SK-N-SH (cell line): Measurements from ENCODE around the gene GPC5. TPM values are rescaled to one million over a fixed set of nuclear protein-coding genes. Genes with fewer than 3 reads are reported as not detected.
"Not testable (repeated sequence)": the region's sequence is repeated elsewhere in the genome, so short reads cannot be mapped to it uniquely, and the experiment has no call there.

Experiments used
- CTCF ChIA-PET: fragments of 300-600, 350-600 bp; formaldehyde crosslinking; extraction: SDS; loops from one replicate; lab custom pipeline; 2021; lab: Yijun Ruan, JAX
- POLR2A ChIA-PET: fragments of 350-600 bp; sonication (Branson Sonifier 250); formaldehyde crosslinking; extraction: SDS; loops from one replicate; lab custom pipeline; 2020; ENCODE audit warnings: antibody characterized with exemption, inconsistent platforms; lab: Yijun Ruan, JAX
- DNase-seq: peaks from one replicate; pipeline ENCODE4 v3.0.0; 2012
- H2AFZ ChIP-seq: fragments of 200-600 bp; sonication (generic); 2 replicates; pipeline ENCODE4 v1.8.1; 2016; ENCODE audit warnings: antibody characterized with exemption, mild to moderate bottlenecking, low read depth
- H3F3A ChIP-seq: fragments of 200-600 bp; sonication (generic); replicated peaks from 2 replicates; pipeline ENCODE3; 2016; ENCODE audit warnings: antibody characterized with exemption, mild to moderate bottlenecking; ENCODE audit not compliant: insufficient read depth
- H3K27ac ChIP-seq, 2 experiments: fragments of 200-500 bp in 1 of 2; fragments of 200-600 bp in 1 of 2; sonication (Bioruptor generic) in 1 of 2; sonication (generic), shearing (Covaris generic) in 1 of 2; 2 replicates each; pipeline versions ENCODE4 v1.5.1 to v1.6.1; 2014 to 2016; ENCODE audit warnings: low read depth in 2 of 2, inconsistent platforms in 1 of 2, low read length in 1 of 2, mild to moderate bottlenecking in 1 of 2, mixed read lengths in 1 of 2
- H3K27me3 ChIP-seq: fragments of 200-600 bp; sonication (generic), shearing (Covaris generic); 2 replicates; pipeline ENCODE4 v1.6.1; 2016; ENCODE audit warnings: mixed run types; ENCODE audit not compliant: insufficient read depth
- H3K36me3 ChIP-seq, 2 experiments: fragments of 200-500 bp in 1 of 2; fragments of 200-600 bp in 1 of 2; sonication (Bioruptor generic) in 1 of 2; sonication (generic) in 1 of 2; replicated peaks in 1 of 2; 2 replicates each; pipeline versions ENCODE3 to v1.5.1; 2014 to 2016; ENCODE audit warnings: low read length in 1 of 2, mild to moderate bottlenecking in 1 of 2; ENCODE audit not compliant: insufficient read depth in 2 of 2, control insufficient read depth in 1 of 2
- H3K4me1 ChIP-seq, 2 experiments: fragments of 200-500 bp in 1 of 2; fragments of 200-600 bp in 1 of 2; sonication (Bioruptor generic) in 1 of 2; sonication (generic), shearing (Covaris generic) in 1 of 2; 2 replicates each; pipeline versions ENCODE4 v1.5.1 to v1.6.1; 2014 to 2016; ENCODE audit warnings: low read depth in 1 of 2, low read length in 1 of 2, mixed run types in 1 of 2; ENCODE audit not compliant: insufficient read depth in 2 of 2, control insufficient read depth in 1 of 2
- H3K4me2 ChIP-seq: fragments of 200-600 bp; sonication (generic), shearing (Covaris generic); 2 replicates; pipeline ENCODE4 v1.6.1; 2017; ENCODE audit warnings: mixed run types
- H3K4me3 ChIP-seq, 2 experiments: fragments of 200-500 bp in 1 of 2; fragments of 200-600 bp in 1 of 2; sonication (Bioruptor generic) in 1 of 2; sonication (generic), shearing (Covaris generic) in 1 of 2; 2 replicates each; pipeline versions ENCODE4 v1.5.1 to v1.8.1; 2014 to 2016; ENCODE audit warnings: low read depth in 2 of 2, inconsistent platforms in 1 of 2, low read length in 1 of 2, mild to moderate bottlenecking in 1 of 2, mixed read lengths in 1 of 2, moderate library complexity in 1 of 2
- H3K79me2 ChIP-seq: fragments of 200-600 bp; sonication (generic); 2 replicates; pipeline ENCODE4 v1.8.1; 2017; ENCODE audit warnings: mild to moderate bottlenecking; ENCODE audit not compliant: insufficient read depth
- H3K9ac ChIP-seq: fragments of 200-600 bp; sonication (generic); 2 replicates; pipeline ENCODE4 v1.6.1; 2017; ENCODE audit warnings: mixed run types
- H3K9me2 ChIP-seq: fragments of 200-600 bp; sonication (generic); 2 replicates; pipeline ENCODE4 v1.6.1; 2017; ENCODE audit warnings: mixed run types
- H3K9me3 ChIP-seq: fragments of 200-600 bp; sonication (generic); 2 replicates; pipeline ENCODE4 v1.6.1; 2017; ENCODE audit warnings: mixed run types, mild to moderate bottlenecking, moderate library complexity
- H4K20me1 ChIP-seq: fragments of 200-600 bp; sonication (generic); 2 replicates; pipeline ENCODE4 v1.6.1; 2017; ENCODE audit warnings: mild to moderate bottlenecking, mixed run types; ENCODE audit not compliant: insufficient read depth
- CHD2 ChIP-seq: fragments of 150-350 bp; IDR thresholded peaks from 2 replicates; pipeline ENCODE4 v1.6.1; 2018; ENCODE audit warnings: low read length; ENCODE audit not compliant: partially characterized antibody
- EP300 ChIP-seq, 2 experiments: IDR thresholded peaks; 2 replicates each; pipeline versions ENCODE4 v1.4.0 to v1.6.1; 2012; ENCODE audit warnings: borderline replicate concordance in 1 of 2, low read depth in 1 of 2, low read length in 1 of 2
- EZH2phosphoT487 ChIP-seq: fragments of 200-600 bp; sonication (generic); IDR thresholded peaks from 2 replicates; pipeline ENCODE4 v1.6.1; 2017; ENCODE audit warnings: low read depth, mixed run types, mild to moderate bottlenecking, antibody characterized with exemption, moderate library complexity, borderline replicate concordance
- FOSL2 ChIP-seq: IDR thresholded peaks from 2 replicates; pipeline ENCODE4 v1.4.0; 2012; ENCODE audit warnings: low read depth, mild to moderate bottlenecking, moderate library complexity, borderline replicate concordance
- FOXJ3 ChIP-seq: sonication (generic); formaldehyde crosslinking; IDR thresholded peaks from 2 replicates; pipeline ENCODE4 v1.5.1; 2020; ENCODE audit warnings: mild to moderate bottlenecking, missing genetic modification reagents
- GABPA ChIP-seq: IDR thresholded peaks from 2 replicates; pipeline ENCODE4 v1.4.0; 2012; ENCODE audit warnings: low read depth, mild to moderate bottlenecking
- MEF2A ChIP-seq: IDR thresholded peaks from 2 replicates; pipeline ENCODE4 v1.4.0; 2012; ENCODE audit warnings: low read depth, borderline replicate concordance
- MXI1 ChIP-seq: IDR thresholded peaks from 2 replicates; pipeline ENCODE4 v1.6.1; 2012; ENCODE audit warnings: mild to moderate bottlenecking, low read depth, low read length, improper control_type of control experiment
- NFIC ChIP-seq: IDR thresholded peaks from 2 replicates; pipeline ENCODE4 v1.4.0; 2012; ENCODE audit warnings: borderline replicate concordance
- POLR2AphosphoS5 ChIP-seq: IDR thresholded peaks from 2 replicates; pipeline ENCODE4 v1.6.1; 2012; ENCODE audit warnings: low read depth, low read length
- RAD21 ChIP-seq: IDR thresholded peaks from 2 replicates; pipeline ENCODE4 v1.6.1; 2012; ENCODE audit warnings: mild to moderate bottlenecking, low read length
- TCF12 ChIP-seq: IDR thresholded peaks from 2 replicates; pipeline ENCODE4 v1.4.0; 2012
- YY1 ChIP-seq: IDR thresholded peaks from 2 replicates; pipeline ENCODE4 v1.4.0; 2012; ENCODE audit warnings: low read depth, mild to moderate bottlenecking
- WGBS: methylation state at CpG from one replicate; pipeline ENCODE4 v1.1.6; 2017; ENCODE audit warnings: low lambda C conversion rate; 5-methylcytosine and 5-hydroxymethylcytosine counted together
- polyA plus RNA-seq, 3 experiments: library from polyadenylated mRNA; depleted of rRNA; stranded (reverse); fragments of >200 nt; gene quantifications; 2 replicates each; pipeline ENCODE4 v1.2.3, GENCODE V29; 2012
- TF ChIP-seq, protein P1 (sequence below): fragments of 200-600 bp; sonication (generic); IDR thresholded peaks from 2 replicates; pipeline ENCODE4 v1.6.1; 2017; ENCODE audit warnings: antibody characterized with exemption, mild to moderate bottlenecking, moderate library complexity
- TF ChIP-seq, protein P2 (sequence below): IDR thresholded peaks from 2 replicates; pipeline ENCODE4 v1.4.0; 2012; ENCODE audit warnings: low read depth
- TF ChIP-seq, protein P3 (sequence below): IDR thresholded peaks from 2 replicates; pipeline ENCODE4 v1.6.1; 2012; ENCODE audit warnings: mild to moderate bottlenecking, low read depth, low read length, moderate library complexity
- TF ChIP-seq, protein P4 (sequence below): IDR thresholded peaks from 2 replicates; pipeline ENCODE4; 2012

The GPC5 gene
- polyA plus RNA-seq, 1 of the 3 experiments (the other 2 are of a cell fraction) = 0.03 TPM

DNA sequence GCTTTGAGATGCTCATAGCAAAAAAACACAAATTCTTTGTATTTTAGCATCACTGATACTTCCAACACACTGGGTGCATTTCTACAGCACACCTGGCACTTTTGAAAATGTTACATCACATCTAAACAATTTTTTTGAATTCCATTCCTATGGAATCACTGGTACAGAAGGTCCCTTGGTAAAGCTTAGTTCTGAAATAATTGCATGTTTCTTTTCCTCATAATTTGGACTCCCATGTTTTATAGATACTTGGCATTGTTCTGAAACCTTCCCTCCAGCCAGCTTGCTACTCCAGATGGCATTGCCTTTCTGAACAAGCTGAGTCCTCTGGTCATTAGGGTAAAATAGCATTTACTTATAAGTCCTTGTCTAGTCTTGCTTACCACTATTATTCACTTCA is 1346.8 kb downstream of the GPC5 start:
- Histone ChIP-seq H3K27me3 (no peaks in the 10 kb centered on the region), H3K36me3 (no peaks in the 10 kb centered on the region), H3F3A (no peaks in the 10 kb centered on the region), H2AFZ (no peak overlapping the region), H3K4me1 (no peaks in the 10 kb centered on the region), H3K4me2 (no peak overlapping the region), H3K4me3 (no peak overlapping the region), H3K79me2 (no peaks in the 10 kb centered on the region), H3K9ac (no peak overlapping the region), H4K20me1 (no peaks in the 10 kb centered on the region), H3K9me2 (no peaks in the 10 kb centered on the region), H3K9me3 (no peaks in the 10 kb centered on the region), H3K27ac (no peak overlapping the region)
- CTCF ChIA-PET = no interaction called here
- no peak for TF ChIP-seq EZH2phosphoT487
- TF ChIP-seq, protein P1, sequence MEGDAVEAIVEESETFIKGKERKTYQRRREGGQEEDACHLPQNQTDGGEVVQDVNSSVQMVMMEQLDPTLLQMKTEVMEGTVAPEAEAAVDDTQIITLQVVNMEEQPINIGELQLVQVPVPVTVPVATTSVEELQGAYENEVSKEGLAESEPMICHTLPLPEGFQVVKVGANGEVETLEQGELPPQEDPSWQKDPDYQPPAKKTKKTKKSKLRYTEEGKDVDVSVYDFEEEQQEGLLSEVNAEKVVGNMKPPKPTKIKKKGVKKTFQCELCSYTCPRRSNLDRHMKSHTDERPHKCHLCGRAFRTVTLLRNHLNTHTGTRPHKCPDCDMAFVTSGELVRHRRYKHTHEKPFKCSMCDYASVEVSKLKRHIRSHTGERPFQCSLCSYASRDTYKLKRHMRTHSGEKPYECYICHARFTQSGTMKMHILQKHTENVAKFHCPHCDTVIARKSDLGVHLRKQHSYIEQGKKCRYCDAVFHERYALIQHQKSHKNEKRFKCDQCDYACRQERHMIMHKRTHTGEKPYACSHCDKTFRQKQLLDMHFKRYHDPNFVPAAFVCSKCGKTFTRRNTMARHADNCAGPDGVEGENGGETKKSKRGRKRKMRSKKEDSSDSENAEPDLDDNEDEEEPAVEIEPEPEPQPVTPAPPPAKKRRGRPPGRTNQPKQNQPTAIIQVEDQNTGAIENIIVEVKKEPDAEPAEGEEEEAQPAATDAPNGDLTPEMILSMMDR = no peak
- no peak for TF ChIP-seq FOXJ3
- TF ChIP-seq CHD2 = no peak
- no peak for TF ChIP-seq MXI1
- no peak for DNase-seq
- POLR2A ChIA-PET = no interaction called here

DNA sequence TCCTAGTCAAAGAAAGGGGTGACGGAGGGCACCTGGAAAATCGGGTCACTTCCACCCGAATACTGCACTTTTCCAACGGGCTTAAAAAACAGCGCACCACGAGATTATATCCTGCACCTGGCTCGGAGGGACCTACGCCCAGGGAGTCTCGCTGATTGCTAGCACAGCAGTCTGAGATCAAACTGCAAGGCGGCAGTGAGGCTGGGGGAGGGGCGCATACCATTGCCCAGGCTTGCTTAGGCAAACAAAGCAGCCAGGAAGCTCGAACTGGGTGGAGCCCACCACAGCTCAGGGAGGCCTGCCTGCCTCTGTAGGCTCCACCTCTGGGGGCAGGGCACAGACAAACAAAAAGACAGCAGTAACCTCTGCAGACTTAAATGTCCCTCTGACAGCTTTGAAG is 1354.3 kb downstream of the GPC5 start:
- H3K27ac ChIP-seq, H3K4me2 ChIP-seq, H3K4me1 ChIP-seq, H2AFZ ChIP-seq, H3F3A ChIP-seq, H3K36me3 ChIP-seq, POLR2A ChIA-PET, H3K9ac ChIP-seq, H3K27me3 ChIP-seq, H4K20me1 ChIP-seq, H3K9me2 ChIP-seq, CTCF ChIA-PET, DNase-seq, H3K79me2 ChIP-seq, H3K4me3 ChIP-seq, H3K9me3 ChIP-seq: not testable (repeated sequence)
- WGBS = 59% methylated on average over 7 of the region's 12 CpGs

DNA sequence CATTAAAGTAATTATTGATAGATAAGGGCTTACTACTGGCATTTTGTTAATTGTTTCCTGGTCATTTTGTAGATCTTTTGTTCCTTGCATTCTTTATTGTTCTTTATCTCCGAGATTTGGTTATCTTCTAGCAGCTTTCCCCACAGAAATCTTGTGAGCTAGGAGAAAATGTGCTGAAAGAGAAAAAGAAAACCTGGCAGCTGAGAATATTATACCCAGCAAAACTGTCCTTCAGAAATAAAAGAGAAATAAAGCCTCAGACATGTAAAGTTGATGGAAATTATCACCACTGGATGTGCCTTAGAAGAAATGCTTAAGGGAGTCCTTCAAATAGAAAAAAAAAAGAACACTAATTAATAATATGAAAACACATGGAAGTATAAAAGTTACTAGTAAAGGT is 1363.3 kb downstream of the GPC5 start:
- no peaks in the 10 kb centered on the region for H3K27me3 ChIP-seq
- peaks cover 6% of the 10 kb centered on the region; the same call in 1 of the 2 replicates for H3K9me3 ChIP-seq
- no peaks in the 10 kb centered on the region for H3K4me1 ChIP-seq
- no peak overlapping the region for H3K9ac ChIP-seq
- no peak overlapping the region for H2AFZ ChIP-seq
- no peak overlapping the region for H3K4me2 ChIP-seq
- CTCF ChIA-PET = no interaction called here
- no peaks in the 10 kb centered on the region for H4K20me1 ChIP-seq
- H3K27ac ChIP-seq = no peak overlapping the region
- H3K9me2 ChIP-seq = no peaks in the 10 kb centered on the region
- WGBS = 8% methylated on average over 1 of the region's 1 CpG
- no peaks in the 10 kb centered on the region for H3K36me3 ChIP-seq
- DNase-seq = no peak
- H3K79me2 ChIP-seq = no peaks in the 10 kb centered on the region
- no peak overlapping the region for H3K4me3 ChIP-seq
- no peaks in the 10 kb centered on the region for H3F3A ChIP-seq
- POLR2A ChIA-PET = no interaction called here
- TF ChIP-seq NFIC (no peak), FOXJ3 (no peak), POLR2AphosphoS5 (no peak), MXI1 (no peak), EP300 (IDR thresholded peaks at IDR 0.05; ENCODE audit: borderline replicate concordance in 1 of 2, low read depth in 1 of 2, low read length in 1 of 2) (no peak), FOSL2 (no peak), YY1 (no peak), MEF2A (no peak), RAD21 (no peak), TCF12 (no peak), GABPA (no peak)
- TF ChIP-seq, protein P2, sequence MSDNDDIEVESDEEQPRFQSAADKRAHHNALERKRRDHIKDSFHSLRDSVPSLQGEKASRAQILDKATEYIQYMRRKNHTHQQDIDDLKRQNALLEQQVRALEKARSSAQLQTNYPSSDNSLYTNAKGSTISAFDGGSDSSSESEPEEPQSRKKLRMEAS = no peak
- TF ChIP-seq, protein P3, sequence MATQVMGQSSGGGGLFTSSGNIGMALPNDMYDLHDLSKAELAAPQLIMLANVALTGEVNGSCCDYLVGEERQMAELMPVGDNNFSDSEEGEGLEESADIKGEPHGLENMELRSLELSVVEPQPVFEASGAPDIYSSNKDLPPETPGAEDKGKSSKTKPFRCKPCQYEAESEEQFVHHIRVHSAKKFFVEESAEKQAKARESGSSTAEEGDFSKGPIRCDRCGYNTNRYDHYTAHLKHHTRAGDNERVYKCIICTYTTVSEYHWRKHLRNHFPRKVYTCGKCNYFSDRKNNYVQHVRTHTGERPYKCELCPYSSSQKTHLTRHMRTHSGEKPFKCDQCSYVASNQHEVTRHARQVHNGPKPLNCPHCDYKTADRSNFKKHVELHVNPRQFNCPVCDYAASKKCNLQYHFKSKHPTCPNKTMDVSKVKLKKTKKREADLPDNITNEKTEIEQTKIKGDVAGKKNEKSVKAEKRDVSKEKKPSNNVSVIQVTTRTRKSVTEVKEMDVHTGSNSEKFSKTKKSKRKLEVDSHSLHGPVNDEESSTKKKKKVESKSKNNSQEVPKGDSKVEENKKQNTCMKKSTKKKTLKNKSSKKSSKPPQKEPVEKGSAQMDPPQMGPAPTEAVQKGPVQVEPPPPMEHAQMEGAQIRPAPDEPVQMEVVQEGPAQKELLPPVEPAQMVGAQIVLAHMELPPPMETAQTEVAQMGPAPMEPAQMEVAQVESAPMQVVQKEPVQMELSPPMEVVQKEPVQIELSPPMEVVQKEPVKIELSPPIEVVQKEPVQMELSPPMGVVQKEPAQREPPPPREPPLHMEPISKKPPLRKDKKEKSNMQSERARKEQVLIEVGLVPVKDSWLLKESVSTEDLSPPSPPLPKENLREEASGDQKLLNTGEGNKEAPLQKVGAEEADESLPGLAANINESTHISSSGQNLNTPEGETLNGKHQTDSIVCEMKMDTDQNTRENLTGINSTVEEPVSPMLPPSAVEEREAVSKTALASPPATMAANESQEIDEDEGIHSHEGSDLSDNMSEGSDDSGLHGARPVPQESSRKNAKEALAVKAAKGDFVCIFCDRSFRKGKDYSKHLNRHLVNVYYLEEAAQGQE = no peak
- TF ChIP-seq, protein P4, sequence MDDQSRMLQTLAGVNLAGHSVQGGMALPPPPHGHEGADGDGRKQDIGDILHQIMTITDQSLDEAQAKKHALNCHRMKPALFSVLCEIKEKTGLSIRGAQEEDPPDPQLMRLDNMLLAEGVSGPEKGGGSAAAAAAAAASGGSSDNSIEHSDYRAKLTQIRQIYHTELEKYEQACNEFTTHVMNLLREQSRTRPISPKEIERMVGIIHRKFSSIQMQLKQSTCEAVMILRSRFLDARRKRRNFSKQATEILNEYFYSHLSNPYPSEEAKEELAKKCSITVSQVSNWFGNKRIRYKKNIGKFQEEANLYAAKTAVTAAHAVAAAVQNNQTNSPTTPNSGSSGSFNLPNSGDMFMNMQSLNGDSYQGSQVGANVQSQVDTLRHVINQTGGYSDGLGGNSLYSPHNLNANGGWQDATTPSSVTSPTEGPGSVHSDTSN = no peak
